Measurements from ENCODE around the gene EFEMP1.
"Not testable (repeated sequence)": the region's sequence is repeated elsewhere in the genome, so short reads cannot be mapped to it uniquely, and the experiment has no call there.

EFEMP1 gene

DNA sequence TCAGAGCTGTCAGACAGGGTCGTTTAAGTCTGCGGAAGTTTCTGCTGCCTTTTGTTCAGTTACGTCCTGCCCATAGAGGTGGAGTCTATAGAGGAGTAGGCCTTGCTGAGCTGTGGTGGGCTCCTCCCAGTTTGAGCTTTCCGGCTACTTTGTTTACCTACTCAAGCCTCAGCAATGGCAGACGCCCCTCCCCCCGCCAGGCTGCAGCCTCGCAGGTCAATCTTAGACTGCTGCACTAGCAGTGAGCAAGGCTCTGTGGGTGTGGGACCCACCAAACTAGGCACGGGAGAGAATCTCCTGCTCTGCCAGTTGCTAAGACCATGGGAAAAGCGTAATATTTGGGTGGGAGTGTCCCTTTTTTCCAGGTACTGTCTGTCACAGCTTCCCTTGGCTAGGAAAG lies 86.5 kb downstream of the EFEMP1 start:
- TF ChIP-seq CTCF (IDR thresholded peaks at IDR 0.05; ENCODE audit: low read depth, low read length), result no peak
- no peak overlapping the region for H3K4me3 ChIP-seq (ENCODE audit: low read depth, low read length)

- H3K4me3 ChIP-seq (ENCODE audit: low read depth, low read length), result not testable (repeated sequence)
These were observed 91.7 kb downstream of the EFEMP1 start for GRCh38 chr2:55831671-55832410.

GRCh38 chr2:55827855-55828254 lies 95.7 kb downstream of the EFEMP1 start:
- TF ChIP-seq CTCF (IDR thresholded peaks at IDR 0.05; ENCODE audit: low read depth, low read length), result no peak
- H3K4me3 ChIP-seq (ENCODE audit: low read depth, low read length), result no peak overlapping the region

- not testable (repeated sequence) for H3K4me3 ChIP-seq (ENCODE audit: low read depth, low read length)
These were observed 96.2 kb downstream of the EFEMP1 start for GRCh38 chr2:55827428-55827827.

- no peak for TF ChIP-seq CTCF (IDR thresholded peaks at IDR 0.05; ENCODE audit: low read depth, low read length)
- no peak overlapping the region for H3K4me3 ChIP-seq (ENCODE audit: low read depth, low read length)
These were observed 97.3 kb downstream of the EFEMP1 start for GRCh38 chr2:55826246-55826645.

DNA sequence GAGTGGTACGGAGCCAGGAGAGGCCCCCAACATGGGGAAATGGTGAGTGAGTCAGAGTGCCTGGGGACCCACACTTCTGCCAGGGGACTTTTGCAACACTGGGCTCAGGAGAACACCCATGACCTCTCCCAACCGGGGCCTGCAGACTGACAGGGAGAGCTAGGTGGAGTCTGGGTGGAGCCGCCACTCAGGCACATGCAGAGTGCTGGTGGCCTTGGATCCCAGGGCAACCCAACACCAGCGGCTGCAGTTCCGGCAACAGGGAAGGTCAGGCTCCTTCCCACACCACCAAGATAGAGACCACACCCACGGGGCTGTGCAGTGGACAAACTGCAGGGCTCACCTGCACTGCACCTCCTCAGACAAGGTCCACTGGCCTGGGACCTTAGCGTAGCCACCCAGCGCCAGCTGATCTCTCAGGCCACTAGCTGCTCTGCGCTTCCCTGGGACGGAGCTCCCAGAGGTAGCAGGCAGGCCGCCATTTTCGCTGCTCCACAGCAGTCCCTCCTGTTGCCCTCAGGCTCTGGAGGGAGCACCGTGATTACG lies 99.0 kb downstream of the EFEMP1 start:
- H3K4me3 ChIP-seq (ENCODE audit: low read depth, low read length), result no peak overlapping the region
- TF ChIP-seq CTCF (IDR thresholded peaks at IDR 0.05; ENCODE audit: low read depth, low read length), result no peak

Data from WI38 (cell line).